Measurements from ENCODE around the gene CCDC181. TPM values are rescaled to one million over a fixed set of nuclear protein-coding genes. Genes with fewer than 3 reads are reported as not detected.

The CCDC181 gene
- total RNA-seq, 1 experiment from 2014 or later = not detected

DNA sequence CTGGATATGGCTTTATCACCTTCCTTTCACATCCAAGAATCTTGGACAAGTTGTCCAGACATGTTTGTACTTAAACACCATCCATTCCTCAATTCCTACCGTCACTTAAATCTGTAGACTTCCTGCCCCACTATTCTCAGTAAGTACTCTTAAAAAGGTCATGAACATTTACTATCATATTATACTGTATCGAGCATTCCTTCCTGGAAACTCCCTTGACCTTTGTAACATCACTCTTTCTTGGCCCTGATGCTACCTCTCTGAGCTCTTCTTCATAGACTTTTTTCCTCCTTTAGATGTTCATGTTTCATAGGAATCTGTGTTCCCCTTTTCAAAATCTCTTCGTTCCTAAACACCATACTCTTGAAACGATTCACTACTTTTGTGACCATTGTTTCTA lies 43.8 kb downstream of the CCDC181 start:
- no peak for DNase-seq
- H3K9ac ChIP-seq (ENCODE audit: low read length) = no peak overlapping the region
- H3K79me2 ChIP-seq (ENCODE audit: low read length) = no peaks in the 10 kb centered on the region
- H3K9me2 ChIP-seq (replicated peaks; ENCODE audit: insufficient read depth, low read length) = no peaks in the 10 kb centered on the region
- no peak overlapping the region for H3K4me2 ChIP-seq (ENCODE audit: low read depth, low read length, poor library complexity, severe bottlenecking)
- no peak overlapping the region for H3K27ac ChIP-seq (ENCODE audit: low read length)
- no peaks in the 10 kb centered on the region for H3K9me3 ChIP-seq (ENCODE audit: low read length)
- no peaks in the 10 kb centered on the region for H4K20me1 ChIP-seq (ENCODE audit: insufficient read depth, low read depth, low read length)
- H3K4me3 ChIP-seq (ENCODE audit: low read length) = no peak overlapping the region
- no peaks in the 10 kb centered on the region for H3K27me3 ChIP-seq (ENCODE audit: low read length)
- H3K4me1 ChIP-seq (ENCODE audit: low read length) = no peaks in the 10 kb centered on the region
- H3K36me3 ChIP-seq (ENCODE audit: insufficient read depth, low read length) = peaks cover 36% of the 10 kb centered on the region
- no peak overlapping the region for H2AFZ ChIP-seq (ENCODE audit: low read length)

DNA sequence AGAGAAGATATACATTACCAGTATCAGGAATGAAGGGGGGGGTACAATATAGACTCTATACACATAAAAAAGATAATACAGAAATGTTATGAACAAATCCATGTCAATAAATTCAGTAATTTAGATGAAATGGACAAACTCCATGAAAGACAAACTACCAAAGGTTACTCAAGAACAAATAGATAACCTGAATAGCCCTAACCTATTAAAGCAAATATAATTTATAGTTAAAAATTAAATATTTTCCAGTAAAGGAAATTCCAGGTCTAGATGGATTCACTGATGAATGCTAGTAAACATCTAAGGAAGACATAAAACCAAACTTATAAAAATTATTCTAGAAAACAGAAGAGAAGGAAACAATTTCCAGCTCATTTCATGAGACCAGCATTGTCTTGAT lies 46.1 kb downstream of the CCDC181 start:
- no peaks in the 10 kb centered on the region for H3K9me3 ChIP-seq (ENCODE audit: low read length)
- H3K27me3 ChIP-seq (ENCODE audit: low read length) = no peaks in the 10 kb centered on the region
- H3K27ac ChIP-seq (ENCODE audit: low read length) = no peak overlapping the region
- H3K4me3 ChIP-seq (ENCODE audit: low read length) = no peak overlapping the region
- H4K20me1 ChIP-seq (ENCODE audit: insufficient read depth, low read depth, low read length) = no peaks in the 10 kb centered on the region
- no peak overlapping the region for H2AFZ ChIP-seq (ENCODE audit: low read length)
- H3K36me3 ChIP-seq (ENCODE audit: insufficient read depth, low read length) = peaks cover 44% of the 10 kb centered on the region
- no peaks in the 10 kb centered on the region for H3K4me1 ChIP-seq (ENCODE audit: low read length)
- no peak overlapping the region for H3K4me2 ChIP-seq (ENCODE audit: low read depth, low read length, poor library complexity, severe bottlenecking)
- H3K9ac ChIP-seq (ENCODE audit: low read length) = no peak overlapping the region
- H3K9me2 ChIP-seq (replicated peaks; ENCODE audit: insufficient read depth, low read length) = no peaks in the 10 kb centered on the region
- DNase-seq = no peak
- H3K79me2 ChIP-seq (ENCODE audit: low read length) = no peaks in the 10 kb centered on the region

DNA sequence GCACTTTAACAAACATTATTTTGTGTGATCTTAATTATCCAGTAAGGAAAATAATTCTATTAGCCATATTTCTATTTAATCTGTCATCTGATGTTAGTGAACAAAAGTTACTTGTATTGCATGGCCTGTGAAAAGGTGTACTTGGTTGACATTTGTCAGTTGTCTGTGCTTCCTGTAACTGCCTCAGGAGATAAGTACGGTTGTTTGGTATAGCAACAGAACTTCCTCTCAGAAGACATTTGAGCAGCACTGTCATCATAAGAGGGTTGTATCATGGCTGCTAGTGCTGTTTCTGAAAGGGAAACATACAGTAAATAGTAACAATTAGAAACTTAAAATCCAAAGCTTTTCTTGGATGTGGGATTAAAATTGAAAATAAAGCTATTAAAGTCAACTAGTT lies 55.9 kb downstream of the CCDC181 start:
- H3K4me3 ChIP-seq (ENCODE audit: low read length) = no peak overlapping the region
- no peaks in the 10 kb centered on the region for H3K9me2 ChIP-seq (replicated peaks; ENCODE audit: insufficient read depth, low read length)
- peaks cover 38% of the 10 kb centered on the region for H3K79me2 ChIP-seq (ENCODE audit: low read length)
- H2AFZ ChIP-seq (ENCODE audit: low read length) = no peak overlapping the region
- H3K9me3 ChIP-seq (ENCODE audit: low read length) = no peaks in the 10 kb centered on the region
- DNase-seq = no peak
- H3K9ac ChIP-seq (ENCODE audit: low read length) = no peak overlapping the region
- H3K27ac ChIP-seq (ENCODE audit: low read length) = no peak overlapping the region
- peaks cover 20% of the 10 kb centered on the region for H3K4me1 ChIP-seq (ENCODE audit: low read length)
- no peak overlapping the region for H3K4me2 ChIP-seq (ENCODE audit: low read depth, low read length, poor library complexity, severe bottlenecking)
- no peaks in the 10 kb centered on the region for H4K20me1 ChIP-seq (ENCODE audit: insufficient read depth, low read depth, low read length)
- peaks cover 7% of the 10 kb centered on the region for H3K36me3 ChIP-seq (ENCODE audit: insufficient read depth, low read length)
- H3K27me3 ChIP-seq (ENCODE audit: low read length) = no peaks in the 10 kb centered on the region

DNA sequence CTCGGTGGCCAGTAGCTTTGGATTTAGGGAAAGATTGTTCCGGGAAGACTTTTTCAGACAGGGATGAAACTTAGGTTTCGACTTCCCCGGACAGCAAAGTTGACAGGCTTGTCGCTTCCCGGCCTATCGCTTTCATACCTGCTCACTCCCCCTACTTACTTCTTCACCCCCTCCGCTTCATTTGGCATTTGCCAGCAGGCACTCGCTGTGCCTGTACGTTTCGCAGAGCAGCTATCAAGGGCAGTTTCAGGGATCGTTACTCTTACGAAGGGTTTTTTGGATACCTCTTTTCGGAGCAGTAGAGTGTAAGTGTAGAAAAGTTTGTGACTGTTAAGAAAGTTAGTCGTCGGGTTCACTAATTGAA lies 58.9 kb downstream of the CCDC181 start:
- peak overlapping the region; percentile 60; the same call in 1 of the 2 replicates for H3K27ac ChIP-seq (ENCODE audit: low read length)
- H3K4me2 ChIP-seq (ENCODE audit: low read depth, low read length, poor library complexity, severe bottlenecking) = peak overlapping the region; percentile 78
- H3K9me3 ChIP-seq (ENCODE audit: low read length) = 0 out of 2 replicates have a peak, but pooled peaks cover 3% of the 10 kb centered on the region
- H2AFZ ChIP-seq (ENCODE audit: low read length) = peak overlapping the region; percentile 79
- H3K36me3 ChIP-seq (ENCODE audit: insufficient read depth, low read length) = peaks cover 7% of the 10 kb centered on the region; the same call in 1 of the 2 replicates
- peak overlapping the region; percentile 93 for H3K4me3 ChIP-seq (ENCODE audit: low read length)
- H4K20me1 ChIP-seq (ENCODE audit: insufficient read depth, low read depth, low read length) = no peaks in the 10 kb centered on the region
- H3K27me3 ChIP-seq (ENCODE audit: low read length) = no peaks in the 10 kb centered on the region
- DNase-seq = peak; percentile 53
- H3K9me2 ChIP-seq (replicated peaks; ENCODE audit: insufficient read depth, low read length) = no peaks in the 10 kb centered on the region
- peak overlapping the region; percentile 82 for H3K9ac ChIP-seq (ENCODE audit: low read length)
- peaks cover 21% of the 10 kb centered on the region for H3K4me1 ChIP-seq (ENCODE audit: low read length)
- H3K79me2 ChIP-seq (ENCODE audit: low read length) = peaks cover 34% of the 10 kb centered on the region

DNA sequence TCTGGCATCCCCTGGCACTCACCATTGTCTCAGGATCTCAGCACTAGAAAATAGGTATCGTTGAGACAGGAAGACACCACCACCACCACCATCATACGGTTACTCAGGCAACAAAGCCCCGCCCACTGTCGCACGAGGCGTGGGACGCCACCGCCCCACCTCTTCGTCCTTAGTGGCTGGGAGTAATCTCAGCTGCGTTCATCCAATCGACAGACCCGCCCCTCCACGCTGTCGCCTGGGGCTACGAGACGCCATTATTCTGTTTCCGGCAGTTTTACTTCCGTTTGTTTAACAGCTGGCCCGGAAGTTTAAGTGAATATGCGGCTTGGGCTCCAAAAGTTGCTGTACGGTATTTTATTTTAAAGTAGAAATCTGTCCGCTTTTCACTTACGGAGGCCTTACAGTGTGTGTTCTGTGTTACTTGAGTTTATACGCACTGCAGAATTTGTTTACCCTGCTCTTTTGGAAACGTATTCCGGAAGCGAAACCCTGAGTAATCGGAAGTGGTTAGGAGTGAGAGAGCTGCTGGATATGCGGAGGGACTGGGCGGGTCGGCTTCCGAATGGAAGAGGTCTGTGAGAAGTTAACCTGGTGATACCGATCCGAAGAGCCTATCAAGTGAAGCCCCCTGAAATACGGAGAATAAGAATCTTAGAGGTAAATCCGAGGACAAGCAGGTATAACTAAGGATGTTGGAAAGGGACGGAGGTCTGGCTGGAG lies 59.4 kb downstream of the CCDC181 start, which contains the start of the genes BLZF1 and NME7:
Gene BLZF1 (plus strand): TSS at position 510 of the 720 bp plus-strand sequence. CDS start 1,328 bp downstream, outside the sequence.
Gene NME7 (minus strand): TSS at position 112 of the 720 bp plus-strand sequence. CDS start 87 bp downstream, at position 25.
- peak within 1 kb of the TSS; percentile 82 for H3K9ac ChIP-seq (ENCODE audit: low read length)

DNA sequence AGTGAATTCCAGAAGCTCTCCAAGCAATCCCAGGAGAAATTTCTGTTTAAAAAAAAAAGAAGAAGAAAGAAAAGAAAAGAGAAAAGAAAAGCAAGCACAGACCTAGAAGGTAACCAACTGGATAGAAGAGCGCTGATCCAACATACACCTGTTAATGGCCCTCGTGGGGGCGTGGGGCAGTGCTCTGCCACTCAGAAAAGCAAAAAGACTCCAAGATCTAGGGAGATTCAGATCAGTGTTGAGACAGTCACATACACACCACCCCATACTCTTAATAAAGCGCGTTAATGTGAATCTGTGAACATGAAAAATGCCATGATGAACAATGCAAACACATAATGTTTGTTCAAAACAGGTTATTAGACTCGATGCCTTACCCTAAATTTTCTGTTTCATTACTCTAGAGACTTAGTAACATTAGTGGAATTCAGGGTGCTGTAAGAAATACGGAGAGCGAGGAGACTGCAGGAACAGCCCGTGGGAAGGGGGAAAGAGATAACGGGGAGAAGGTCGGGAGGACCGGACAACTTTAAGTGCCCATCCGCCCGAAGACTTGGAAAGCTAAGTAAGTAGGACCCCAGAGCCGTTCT lies 60.1 kb downstream of the CCDC181 start:
- peaks cover 25% of the 10 kb centered on the region for H3K79me2 ChIP-seq (ENCODE audit: low read length)
- no peaks in the 10 kb centered on the region for H3K9me2 ChIP-seq (replicated peaks; ENCODE audit: insufficient read depth, low read length)
- H3K4me2 ChIP-seq (ENCODE audit: low read depth, low read length, poor library complexity, severe bottlenecking) = peak overlapping the region; percentile 78
- peak overlapping the region; percentile 75 for H3K9ac ChIP-seq (ENCODE audit: low read length)
- H3K9me3 ChIP-seq (ENCODE audit: low read length) = 0 out of 2 replicates have a peak, but pooled peaks cover 3% of the 10 kb centered on the region
- H3K4me1 ChIP-seq (ENCODE audit: low read length) = peaks cover 21% of the 10 kb centered on the region
- no peak overlapping the region for H3K27ac ChIP-seq (ENCODE audit: low read length)
- no peaks in the 10 kb centered on the region for H3K27me3 ChIP-seq (ENCODE audit: low read length)
- peaks cover 3% of the 10 kb centered on the region; the same call in 1 of the 2 replicates for H3K36me3 ChIP-seq (ENCODE audit: insufficient read depth, low read length)
- peak overlapping the region; percentile 76 for H2AFZ ChIP-seq (ENCODE audit: low read length)
- no peak for DNase-seq
- H4K20me1 ChIP-seq (ENCODE audit: insufficient read depth, low read depth, low read length) = no peaks in the 10 kb centered on the region
- peak overlapping the region; percentile 93 for H3K4me3 ChIP-seq (ENCODE audit: low read length)

More for the DNA sequence above, 59.4 kb downstream of the CCDC181 start, which contains the start of the genes BLZF1 and NME7:
- Histone ChIP-seq H3K27ac (ENCODE audit: low read length) (peak within 1 kb of the TSS; percentile 60), H3K4me1 (ENCODE audit: low read length) (peaks cover 21% of the 10 kb centered on the region), H2AFZ (ENCODE audit: low read length) (peak within 1 kb of the TSS; percentile 79), H3K9me3 (ENCODE audit: low read length) (0 out of 2 replicates have a peak, but pooled peaks cover 3% of the 10 kb centered on the region), H3K4me3 (ENCODE audit: low read length) (peak within 1 kb of the TSS; percentile 93), H3K36me3 (ENCODE audit: insufficient read depth, low read length) (peaks cover 3% of the 10 kb centered on the region; the same call in 1 of the 2 replicates), H3K4me2 (ENCODE audit: low read depth, low read length, poor library complexity, severe bottlenecking) (peak within 1 kb of the TSS; percentile 78), H4K20me1 (ENCODE audit: insufficient read depth, low read depth, low read length) (no peaks in the 10 kb centered on the region), H3K79me2 (ENCODE audit: low read length) (peaks cover 30% of the 10 kb centered on the region), H3K9me2 (replicated peaks; ENCODE audit: insufficient read depth, low read length) (no peaks in the 10 kb centered on the region), H3K27me3 (ENCODE audit: low read length) (no peaks in the 10 kb centered on the region)
- DNase-seq = peak; percentile 99

DNA sequence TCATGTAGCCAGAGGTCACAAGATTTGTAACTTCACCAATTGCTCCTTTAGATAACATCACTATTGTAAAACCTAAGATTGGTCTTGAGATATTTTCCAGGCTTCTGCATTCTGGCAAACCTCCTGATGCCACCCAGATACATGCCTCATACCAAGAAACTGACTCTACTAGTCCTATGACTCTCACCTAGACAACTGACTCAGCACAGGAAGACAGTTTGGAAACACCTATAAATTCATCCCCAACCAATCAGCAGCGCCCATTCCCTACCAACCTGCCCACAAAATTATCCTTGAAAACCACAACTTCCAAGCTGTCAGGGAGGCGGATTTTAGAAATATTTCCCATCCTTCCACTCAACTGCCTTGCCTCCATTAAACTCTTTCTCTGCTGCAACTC lies 62.3 kb downstream of the CCDC181 start:
- Histone ChIP-seq H3K4me2 (ENCODE audit: low read depth, low read length, poor library complexity, severe bottlenecking) (no peak overlapping the region), H3K4me1 (ENCODE audit: low read length) (peaks cover 20% of the 10 kb centered on the region), H3K36me3 (ENCODE audit: insufficient read depth, low read length) (no peaks in the 10 kb centered on the region), H3K79me2 (ENCODE audit: low read length) (peaks cover 21% of the 10 kb centered on the region), H3K9ac (ENCODE audit: low read length) (no peak overlapping the region), H3K9me2 (replicated peaks; ENCODE audit: insufficient read depth, low read length) (no peaks in the 10 kb centered on the region), H2AFZ (ENCODE audit: low read length) (no peak overlapping the region), H3K27ac (ENCODE audit: low read length) (no peak overlapping the region), H3K4me3 (ENCODE audit: low read length) (no peak overlapping the region), H4K20me1 (ENCODE audit: insufficient read depth, low read depth, low read length) (no peaks in the 10 kb centered on the region), H3K27me3 (ENCODE audit: low read length) (no peaks in the 10 kb centered on the region), H3K9me3 (ENCODE audit: low read length) (0 out of 2 replicates have a peak, but pooled peaks cover 3% of the 10 kb centered on the region)
- DNase-seq = no peak

DNA sequence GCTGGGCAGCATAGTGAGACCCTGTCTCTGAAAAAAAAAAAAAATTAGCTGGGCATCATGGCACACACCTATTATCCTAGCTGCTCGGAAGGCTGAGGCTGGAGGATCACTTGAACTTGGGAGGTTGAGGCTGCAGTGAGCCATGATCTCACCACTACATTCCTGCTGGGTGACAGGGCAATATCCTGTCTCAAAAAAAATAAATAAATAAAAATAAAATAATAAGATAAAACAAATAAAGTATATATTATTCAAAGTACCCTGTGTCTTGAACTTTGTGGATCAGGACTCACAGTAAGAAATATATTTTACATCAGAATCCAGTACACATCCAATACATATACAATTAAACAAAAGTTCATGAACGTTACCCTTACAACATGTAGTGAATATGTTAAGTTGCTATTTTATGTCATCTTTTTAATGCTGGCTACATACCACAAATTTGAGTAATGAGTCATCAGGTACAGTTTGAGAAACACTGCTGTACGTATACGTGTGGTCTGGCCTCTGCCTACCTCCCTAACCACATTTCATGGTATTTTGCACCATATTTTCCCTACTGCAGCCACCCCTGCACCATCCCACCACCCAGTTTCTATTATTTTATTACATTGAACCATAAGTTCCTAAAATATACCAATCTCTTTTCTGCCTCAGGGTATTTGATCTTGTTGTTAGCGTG lies 64.1 kb downstream of the CCDC181 start:
- H3K27ac ChIP-seq (ENCODE audit: low read length) = no peak overlapping the region
- no peaks in the 10 kb centered on the region for H3K27me3 ChIP-seq (ENCODE audit: low read length)
- H2AFZ ChIP-seq (ENCODE audit: low read length) = no peak overlapping the region
- H3K36me3 ChIP-seq (ENCODE audit: insufficient read depth, low read length) = no peaks in the 10 kb centered on the region
- H3K4me1 ChIP-seq (ENCODE audit: low read length) = peaks cover 9% of the 10 kb centered on the region
- no peak overlapping the region for H3K4me3 ChIP-seq (ENCODE audit: low read length)
- H3K9me3 ChIP-seq (ENCODE audit: low read length) = 0 out of 2 replicates have a peak, but pooled peaks cover 3% of the 10 kb centered on the region
- no peaks in the 10 kb centered on the region for H4K20me1 ChIP-seq (ENCODE audit: insufficient read depth, low read depth, low read length)
- peaks cover 3% of the 10 kb centered on the region; the same call in 1 of the 2 replicates for H3K79me2 ChIP-seq (ENCODE audit: low read length)
- no peak for DNase-seq
- no peak overlapping the region for H3K4me2 ChIP-seq (ENCODE audit: low read depth, low read length, poor library complexity, severe bottlenecking)
- no peak overlapping the region for H3K9ac ChIP-seq (ENCODE audit: low read length)
- H3K9me2 ChIP-seq (replicated peaks; ENCODE audit: insufficient read depth, low read length) = no peaks in the 10 kb centered on the region
